Stimulated activated CD4-positive, alpha-beta T cell treated with anti-CD3 and anti-CD28 coated beads, Interleukin-1b, Interleukin-23, amount 100 ng/mL, for 4 hours (primary cell): ENCODE data around the gene FEN1.

Experiments used
- DNase-seq, 2 donors: peaks; one replicate each; pipeline ENCODE4 v3.0.0-alpha.2; 2020; ENCODE audit warnings: low read depth in 2 of 2

FEN1 gene

GRCh38 chr11:61817471-61818202, 24.9 kb downstream of the FEN1 start:
- DNase-seq = no peak

- DNase-seq = no peak
Observed at GRCh38 chr11:61820174-61820573, 27.5 kb downstream of the FEN1 start.

- DNase-seq = no peak
Observed at GRCh38 chr11:61826930-61827570, 34.3 kb downstream of the FEN1 start.

GRCh38 chr11:61827571-61828378, 35.1 kb downstream of the FEN1 start, which contains the start of gene FADS2:
FADS2 (plus strand) TSS chr11:61828300; CDS start chr11:61828391, 91 bp downstream.
- peak; percentile 27 to 56 for DNase-seq

- no peak for DNase-seq
Observed at GRCh38 chr11:61828379-61828628, 35.6 kb downstream of the FEN1 start.

GRCh38 chr11:61828629-61829407, 36.1 kb downstream of the FEN1 start:
- DNase-seq = no peak

- DNase-seq = no peak
Observed at GRCh38 chr11:61829806-61830205, 37.1 kb downstream of the FEN1 start.

GRCh38 chr11:61830237-61831105, 37.8 kb downstream of the FEN1 start:
- DNase-seq = no peak

GRCh38 chr11:61832207-61832606, 39.5 kb downstream of the FEN1 start:
- DNase-seq = no peak

- no peak for DNase-seq
Observed at GRCh38 chr11:61832754-61833153, 40.0 kb downstream of the FEN1 start.

- DNase-seq = no peak
Observed at GRCh38 chr11:61833471-61833870, 40.8 kb downstream of the FEN1 start.

GRCh38 chr11:61833926-61834277, 41.2 kb downstream of the FEN1 start:
- no peak for DNase-seq

GRCh38 chr11:61834278-61835048, 41.8 kb downstream of the FEN1 start:
- DNase-seq = no peak

GRCh38 chr11:61836193-61836592, 43.5 kb downstream of the FEN1 start:
- DNase-seq = no peak

- no peak for DNase-seq
Observed at GRCh38 chr11:61837411-61838005, 44.8 kb downstream of the FEN1 start.

GRCh38 chr11:61838501-61838900, 45.8 kb downstream of the FEN1 start:
- no peak for DNase-seq

GRCh38 chr11:61838921-61839320, 46.2 kb downstream of the FEN1 start:
- DNase-seq = no peak

- no peak for DNase-seq
Observed at GRCh38 chr11:61839742-61840141, 47.0 kb downstream of the FEN1 start.

GRCh38 chr11:61840371-61840770, 47.7 kb downstream of the FEN1 start:
- no peak for DNase-seq
